LoVo (cell line): Measurements from ENCODE around the gene RAB2B.
"Not testable (repeated sequence)": the region's sequence is repeated elsewhere in the genome, so short reads cannot be mapped to it uniquely, and the experiment has no call there.

Experiments
- DNase-seq: peaks from one replicate; pipeline ENCODE4 v3.0.0-alpha.2; 2016; ENCODE audit warnings: low spot score

Gene RAB2B

DNA sequence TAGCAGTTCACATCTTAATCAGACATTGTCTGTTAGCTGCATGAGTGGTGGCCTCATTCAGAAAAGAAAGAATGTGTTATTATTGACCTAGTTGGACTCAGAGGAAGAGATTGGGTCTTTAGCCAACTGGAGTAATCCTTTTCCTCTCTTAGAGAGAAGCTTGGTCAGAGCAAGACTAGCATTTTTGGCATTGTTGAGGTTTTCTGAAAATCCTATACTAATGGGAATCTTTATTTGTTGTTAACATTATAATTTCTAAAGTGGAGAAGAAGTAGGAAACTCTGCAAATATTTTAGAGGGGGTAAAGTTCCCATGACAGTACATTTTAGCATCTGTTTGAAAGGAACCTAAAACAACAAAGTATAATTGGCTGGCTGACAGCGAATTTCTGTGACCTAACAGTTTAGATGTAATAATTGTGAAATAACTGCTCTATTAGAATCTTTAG is 9.9 kb upstream of the RAB2B start:
- no peak for DNase-seq

DNA sequence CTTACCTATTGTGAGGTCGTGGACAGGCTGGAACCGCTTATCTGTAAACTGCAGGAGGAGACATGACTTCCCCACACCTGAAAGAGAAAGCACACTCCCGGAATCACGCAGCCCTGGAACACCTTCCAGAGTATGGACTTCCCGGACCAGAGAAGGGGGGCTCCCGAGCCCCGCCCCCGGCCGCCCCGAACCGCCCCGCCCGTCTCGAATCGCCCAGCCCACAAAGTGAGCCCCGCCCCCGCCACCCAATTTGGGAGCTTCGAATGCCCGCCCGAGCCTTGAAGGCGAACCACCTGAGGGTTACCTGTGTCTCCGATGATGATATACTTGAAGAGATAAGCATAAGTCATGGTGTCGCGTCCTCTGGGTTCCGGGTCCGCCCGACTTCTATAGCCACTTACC is 235 bp downstream of the RAB2B start:
- peak; percentile 86 for DNase-seq

GRCh38 chr14:21475767-21476522 is 814 bp downstream of the RAB2B start:
- no peak for DNase-seq

DNA sequence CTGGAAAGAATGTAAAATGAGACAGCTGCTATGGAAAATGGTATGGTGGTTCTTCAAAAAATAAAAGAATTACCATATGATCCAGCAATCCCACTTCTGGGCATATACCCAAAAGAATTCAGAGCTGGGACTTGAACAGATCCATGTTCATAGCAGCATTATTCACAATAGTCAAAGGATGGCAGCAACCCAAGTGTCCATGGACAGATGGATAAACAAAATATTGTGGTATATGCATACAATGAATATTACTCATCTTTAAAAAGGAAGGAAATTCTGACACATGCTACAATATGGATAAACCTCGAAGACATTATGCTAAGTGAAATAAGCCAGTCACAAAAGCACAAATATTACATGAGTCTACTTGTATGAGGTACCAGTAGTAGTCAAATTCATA is 9.1 kb downstream of the RAB2B start:
- no peak for DNase-seq

DNA sequence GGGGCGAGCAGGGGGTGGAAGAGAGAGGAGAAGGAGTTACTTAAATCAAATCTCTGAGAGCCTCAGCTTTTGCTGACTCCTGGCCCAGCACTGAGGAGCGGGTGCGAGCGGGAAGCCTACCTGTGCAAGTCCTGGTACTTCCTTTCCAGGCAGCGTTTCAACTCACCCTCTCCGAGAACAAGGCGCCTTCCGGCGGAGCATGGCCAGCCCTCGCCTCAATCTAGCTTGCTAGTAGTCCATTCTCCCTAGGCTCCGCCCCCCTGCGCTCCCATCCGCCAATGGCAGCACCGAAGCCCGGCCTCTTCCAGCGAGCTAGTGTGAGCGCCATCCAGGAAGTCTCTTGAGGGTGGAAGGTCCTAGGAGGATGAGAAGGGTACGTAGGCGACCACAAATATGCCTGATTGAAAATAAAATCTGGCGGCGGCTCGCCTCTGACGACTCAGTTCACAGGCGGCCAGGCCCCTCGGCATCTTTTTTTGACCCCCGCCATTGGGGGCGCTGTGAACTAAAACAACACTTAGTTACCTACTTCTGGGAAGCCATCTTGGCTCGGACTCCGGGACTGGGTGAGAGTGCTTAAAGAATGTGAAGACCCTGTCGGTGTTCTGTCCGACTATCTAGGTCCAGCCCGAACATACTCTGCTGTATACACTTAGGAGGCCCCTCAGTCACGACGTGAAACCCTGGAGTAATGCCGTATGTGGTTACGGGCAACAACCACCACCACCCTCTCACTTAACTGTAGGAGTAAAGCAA is 20.7 kb downstream of the RAB2B start, which contains the start of gene CHD8:
Gene CHD8, minus strand, starts transcription at position 212 of the 756 bp plus-strand sequence. CDS start 24,480 bp downstream, outside the sequence.
- peak; percentile 100 for DNase-seq

DNA sequence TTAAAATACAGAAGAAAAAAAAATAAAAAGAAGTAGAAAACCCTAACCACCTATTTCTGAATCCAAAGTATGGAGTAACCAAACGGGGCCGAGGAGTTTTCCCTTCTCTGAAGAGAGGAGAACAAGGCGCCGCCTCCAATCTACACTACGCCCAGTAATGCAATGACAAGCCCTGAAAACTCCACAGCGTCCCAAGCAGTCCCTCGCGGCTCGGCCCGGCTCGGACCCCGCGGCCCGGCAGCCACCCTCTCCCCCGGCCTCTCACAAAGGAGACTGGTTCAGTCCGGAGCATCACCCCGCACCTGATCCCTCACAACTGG is 21.2 kb downstream of the RAB2B start:
- peak; percentile 16 for DNase-seq

DNA sequence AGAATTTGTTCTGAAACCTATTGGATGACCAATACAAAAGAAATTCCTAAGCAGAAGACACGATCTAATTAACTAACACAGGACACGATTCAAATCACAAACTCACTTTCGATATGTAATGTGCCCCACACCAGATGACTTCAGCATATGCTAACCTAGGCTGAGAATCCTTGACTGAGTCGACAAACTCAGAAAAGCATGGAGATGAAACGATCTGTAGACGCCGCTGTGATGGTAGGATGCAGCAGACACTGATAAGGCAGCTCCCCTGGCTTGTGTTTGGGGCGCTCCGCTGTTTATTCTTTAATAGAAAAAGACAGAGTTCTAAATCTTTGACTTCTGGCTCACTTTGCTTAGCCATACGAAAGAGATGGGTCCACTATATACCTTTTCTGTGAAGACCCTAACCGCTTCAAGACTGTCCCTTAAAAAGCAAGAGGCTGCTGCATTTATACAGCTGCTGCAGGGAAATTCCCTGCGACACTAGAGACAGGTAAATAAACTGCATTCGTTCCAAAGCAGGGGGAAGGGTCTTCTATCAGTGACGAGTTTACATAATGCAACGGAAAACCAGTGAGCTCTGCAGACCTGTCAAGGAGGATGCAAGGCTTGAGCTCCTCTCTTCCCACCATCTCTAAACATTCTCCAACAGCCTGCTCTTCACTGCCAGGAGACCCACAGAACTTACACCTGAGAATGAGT is 21.8 kb downstream of the RAB2B start:
- no peak for DNase-seq

GRCh38 chr14:21449899-21450216 is 26.9 kb downstream of the RAB2B start:
- no peak for DNase-seq

- not testable (repeated sequence) for DNase-seq
Observed at GRCh38 chr14:21442657-21443056, 34.1 kb downstream of the RAB2B start.

DNA sequence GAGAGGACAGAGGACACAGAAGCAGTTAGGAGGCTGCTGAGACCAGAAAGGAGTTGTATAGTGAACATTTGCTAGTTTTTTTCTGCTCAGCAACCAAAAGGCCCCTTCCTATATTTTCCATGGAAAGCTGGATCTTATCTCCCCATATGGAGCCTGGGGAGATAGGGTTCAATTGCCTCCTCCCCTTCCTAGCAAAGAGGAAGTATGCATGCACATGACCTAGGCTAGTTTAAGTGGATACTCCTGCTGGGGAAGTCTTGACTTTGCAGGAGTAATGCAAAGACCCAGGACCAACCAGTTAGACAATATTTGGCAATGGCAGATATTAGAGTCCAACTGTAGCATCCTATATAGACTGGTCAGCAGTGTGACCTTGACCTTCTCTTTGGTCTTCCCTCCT is 35.9 kb downstream of the RAB2B start:
- no peak for DNase-seq

DNA sequence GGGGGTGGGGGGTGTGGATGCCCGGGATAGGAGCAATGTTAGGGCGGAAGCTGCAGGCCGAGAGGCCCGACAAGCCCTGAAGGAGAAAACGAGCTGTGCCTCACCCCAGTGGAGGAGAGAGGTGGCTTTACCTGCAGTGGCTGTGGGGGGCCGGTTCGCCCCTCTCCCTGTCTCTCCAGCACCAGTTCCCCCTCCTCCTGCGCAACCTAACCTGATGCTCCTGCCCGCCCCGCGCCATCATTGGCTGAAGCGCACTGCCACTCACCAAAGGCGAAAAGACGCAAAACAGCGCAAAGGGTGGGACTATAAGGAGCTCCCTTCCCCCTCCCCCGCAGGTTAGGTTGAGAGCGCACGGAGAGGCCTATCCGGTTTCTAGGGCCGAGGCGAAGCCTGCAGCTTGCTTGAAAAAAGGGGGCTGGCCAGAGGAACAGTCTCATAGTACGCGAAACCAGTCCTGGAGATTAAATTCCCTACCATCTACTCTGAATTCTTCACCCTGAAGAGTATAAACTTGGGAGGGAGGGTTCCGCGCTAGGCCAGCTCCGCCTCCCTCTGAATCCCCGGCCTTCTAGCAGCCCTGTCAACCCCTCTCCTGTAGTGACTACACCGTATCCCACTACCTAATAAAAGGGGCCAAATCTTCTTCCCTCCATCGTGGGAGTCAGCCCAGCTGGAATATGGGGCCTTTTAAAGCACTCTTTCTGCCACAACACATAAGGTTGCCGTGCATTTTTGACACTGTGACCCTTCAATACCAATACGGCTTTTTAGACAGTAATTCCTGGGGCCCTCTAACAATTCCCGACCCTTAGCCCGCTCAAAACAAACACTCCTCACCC is 39.5 kb downstream of the RAB2B start:
- peak; percentile 97 for DNase-seq

DNA sequence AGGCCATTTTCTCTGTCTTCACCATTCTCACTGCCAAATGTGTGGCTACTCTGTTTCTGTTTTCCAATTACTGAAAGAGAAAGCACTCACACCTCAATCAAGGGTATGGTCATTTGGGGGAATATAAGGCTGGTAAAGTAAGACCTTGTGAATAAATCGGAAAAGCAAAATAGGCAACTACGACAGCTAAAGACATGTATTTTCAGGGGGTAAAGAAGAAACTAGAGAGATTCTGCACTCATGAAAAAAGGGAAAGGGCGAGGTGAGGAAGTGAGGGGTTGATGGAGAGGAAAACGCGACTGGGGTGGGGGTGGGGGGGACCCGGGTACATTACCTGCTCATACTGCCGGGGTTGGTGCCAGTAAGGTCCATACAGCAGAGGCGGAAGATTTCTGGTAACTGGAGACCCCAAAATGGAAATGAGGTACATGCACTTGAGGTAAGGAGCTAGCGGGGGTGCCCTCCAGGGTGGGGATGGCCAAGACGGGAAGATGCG is 40.1 kb downstream of the RAB2B start:
- DNase-seq: no peak

DNA sequence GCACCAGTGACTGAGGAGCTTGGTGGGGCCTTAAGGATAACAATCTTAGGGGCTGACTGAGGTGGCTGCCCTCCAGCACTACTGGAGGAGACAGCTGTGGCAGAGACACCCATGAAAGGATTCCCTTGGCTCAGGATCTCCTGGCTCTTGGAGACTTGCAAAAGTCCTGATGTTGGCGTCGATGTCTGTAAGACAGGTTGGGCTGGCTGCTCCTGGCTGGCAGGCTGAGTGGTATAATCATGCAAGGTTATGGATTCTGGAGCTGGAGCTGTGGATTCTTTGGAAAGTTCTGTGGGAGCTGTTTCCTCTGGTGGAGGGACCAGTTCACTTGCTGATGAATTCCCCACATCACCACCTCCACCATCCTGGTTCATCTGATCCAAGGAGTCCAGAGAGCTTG is 45.6 kb downstream of the RAB2B start:
- no peak for DNase-seq

DNA sequence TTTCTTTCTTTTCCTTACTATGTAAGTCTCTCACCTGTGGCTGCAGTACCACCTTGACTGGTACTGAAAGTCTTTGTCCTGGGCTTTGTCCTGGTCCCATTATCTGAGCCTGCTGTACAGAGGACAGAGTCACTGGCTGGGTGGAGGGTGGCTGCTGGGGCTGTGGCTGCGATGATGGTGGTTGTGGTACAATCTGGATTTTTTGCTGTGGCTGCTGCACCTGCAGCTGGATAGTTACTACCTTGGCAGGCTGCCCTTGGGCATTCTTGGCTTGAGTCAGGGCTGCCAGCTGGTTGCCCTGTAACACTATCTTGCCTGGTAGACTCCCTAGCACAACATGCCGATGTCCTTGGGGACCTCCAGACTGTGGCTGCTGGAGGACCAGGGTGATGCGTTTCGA is 47.8 kb downstream of the RAB2B start:
- DNase-seq: no peak

DNA sequence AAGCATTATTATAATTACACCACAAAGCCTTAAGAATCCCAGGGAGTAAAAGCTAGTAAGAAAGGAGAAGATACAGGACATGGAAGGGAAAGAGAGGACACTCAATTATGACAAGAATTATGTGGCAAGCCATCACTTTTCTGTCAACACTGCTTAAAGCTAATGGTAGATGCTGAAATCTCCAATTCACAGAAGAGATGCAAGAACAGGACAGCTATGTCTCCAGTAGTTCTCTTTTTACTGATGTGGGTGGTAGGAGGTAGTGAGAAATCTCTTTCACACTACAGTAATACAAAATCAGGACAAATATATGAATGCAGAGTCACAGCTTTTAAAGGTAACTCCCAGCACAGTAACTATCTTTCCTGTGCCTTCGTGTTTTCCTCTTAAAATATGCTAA is 50.1 kb downstream of the RAB2B start:
- no peak for DNase-seq

DNA sequence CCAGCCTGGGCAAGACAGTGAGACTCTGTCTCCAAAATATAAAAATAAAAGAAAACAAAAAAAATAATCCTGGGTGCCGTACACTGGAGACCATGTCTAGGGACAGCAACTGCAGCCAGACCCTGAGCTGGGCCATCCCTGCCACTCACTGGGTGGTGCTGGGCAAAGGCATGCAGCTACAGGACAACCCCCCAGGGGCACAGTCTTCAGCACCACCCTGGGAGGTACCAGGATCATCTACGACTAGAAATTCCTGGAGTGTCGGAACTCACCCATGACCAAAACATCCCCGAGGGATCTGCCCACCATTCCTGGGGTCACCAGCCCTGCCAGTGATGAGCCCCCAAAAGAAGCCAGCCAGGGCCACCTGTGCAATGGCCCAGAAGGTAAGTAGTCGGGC is 57.2 kb downstream of the RAB2B start:
- no peak for DNase-seq

DNA sequence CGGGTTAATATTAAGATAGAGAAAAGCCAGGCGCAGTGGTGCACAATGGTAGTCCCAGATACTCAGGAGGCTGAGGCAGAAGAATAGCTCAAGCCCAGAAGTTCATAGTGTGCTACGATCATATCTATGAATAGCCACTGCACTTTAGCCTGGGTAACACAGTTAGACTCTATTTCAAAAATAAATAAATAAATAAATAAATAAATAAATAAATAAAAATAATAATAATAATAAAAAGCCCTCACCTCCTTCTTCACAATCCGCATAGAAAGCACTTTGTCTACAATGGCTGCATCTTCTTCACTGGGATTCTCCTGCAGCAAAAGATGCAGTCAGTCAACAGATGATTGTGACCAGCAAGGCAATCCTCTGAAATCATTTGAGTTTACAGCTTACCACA is 61.4 kb downstream of the RAB2B start:
- DNase-seq: no peak

DNA sequence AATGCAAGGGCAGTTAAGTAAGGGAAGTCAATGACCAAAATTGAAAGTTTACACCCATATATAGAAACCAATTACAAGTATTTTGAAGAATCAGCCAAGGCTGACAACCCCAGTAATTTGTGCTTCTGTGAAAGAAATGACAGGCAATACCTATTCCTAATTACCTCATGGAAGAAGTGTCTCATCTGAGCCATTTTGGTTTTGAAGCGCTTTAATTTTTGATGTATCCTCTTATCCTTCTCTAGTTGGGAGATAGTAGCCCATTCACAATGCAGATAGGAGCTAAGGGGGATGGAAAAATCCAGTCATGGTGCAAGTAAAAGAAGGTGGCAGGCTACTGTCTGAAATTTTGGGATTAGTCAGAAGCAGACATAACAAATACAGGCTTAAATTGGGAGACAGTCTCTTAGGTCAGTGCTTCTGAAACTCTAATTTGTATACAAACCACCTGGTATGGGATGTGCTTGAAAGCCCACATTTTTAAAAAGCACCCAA is 62.6 kb downstream of the RAB2B start:
- no peak for DNase-seq
